ENCODE data around the gene ATOSB.

The ATOSB gene

GRCh38 chr9:35089434-35089833 lies 26.2 kb downstream of the ATOSB start:
- no peak for DNase-seq

- no peak for DNase-seq
Measured at GRCh38 chr9:35085078-35085477, 30.6 kb downstream of the ATOSB start.

DNA sequence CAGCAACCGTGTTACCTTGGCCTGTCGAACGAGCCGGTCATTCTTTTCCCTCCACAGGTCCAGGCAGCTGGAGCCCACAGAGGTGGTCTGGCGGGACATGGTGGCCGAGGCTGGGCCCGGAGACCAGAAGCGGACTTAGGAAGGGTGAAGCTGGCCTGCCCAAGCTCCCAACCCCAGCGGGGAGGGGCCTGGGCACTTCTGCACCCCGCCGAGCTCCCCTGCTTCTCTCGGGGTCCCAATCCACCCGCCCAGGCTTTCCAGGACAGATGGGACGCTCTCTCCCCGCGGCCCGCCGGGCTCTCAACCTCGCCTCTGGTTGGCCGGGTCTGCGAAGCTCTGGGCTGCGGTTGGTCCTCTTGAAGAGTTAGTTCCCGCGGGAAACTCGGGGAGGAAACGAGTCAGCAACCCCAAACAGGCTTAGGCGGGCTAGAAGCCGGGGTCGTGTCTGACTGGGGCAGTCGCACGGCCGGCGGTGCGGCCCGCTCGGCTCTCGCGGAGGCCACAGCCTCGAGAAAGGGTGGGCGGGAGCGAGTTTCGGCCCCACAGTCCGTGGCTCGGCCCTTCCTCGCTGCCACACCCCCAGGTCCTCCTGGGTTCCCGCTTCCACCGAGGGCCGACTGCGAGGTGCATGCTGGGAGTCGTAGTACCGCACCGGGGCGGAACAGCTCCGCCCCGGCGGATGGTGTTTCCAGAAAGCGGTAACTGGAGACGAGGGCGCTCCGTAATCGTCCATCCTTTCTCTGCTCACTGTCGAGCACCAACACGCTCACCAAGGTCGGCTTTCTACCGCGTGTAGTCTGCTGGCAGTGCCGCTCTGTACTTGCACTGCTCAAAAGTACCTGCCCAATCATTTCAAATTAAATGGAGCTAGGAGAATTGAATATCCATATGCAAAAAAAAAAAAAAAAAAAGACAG lies 36.0 kb downstream of the ATOSB start, which contains the start of gene FANCG:
FANCG (minus strand) TSS at position 517 of the 916 bp plus-strand sequence; CDS start at position 99, 418 bp downstream.
- DNase-seq = peak in 55 of 56 donors; percentile 54 to 94 (median 86)

DNA sequence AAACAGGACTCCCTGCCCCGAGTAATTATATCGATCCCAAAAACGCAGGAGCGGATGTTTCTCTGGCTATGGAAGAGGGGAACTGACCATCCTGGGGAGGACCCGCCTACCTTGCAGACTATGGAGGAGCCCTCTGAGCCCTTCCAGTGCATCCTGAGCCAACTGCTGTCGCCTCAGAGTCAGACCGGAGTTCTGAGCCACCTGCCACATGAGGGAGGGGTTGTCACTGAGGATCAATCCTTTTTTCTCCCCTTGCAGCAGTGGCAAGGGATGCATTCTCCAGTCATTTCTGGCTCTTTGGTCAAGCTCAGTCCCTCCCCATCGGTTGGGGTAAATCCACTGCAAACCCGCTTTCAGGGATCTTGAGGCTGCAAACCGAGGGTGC lies 36.6 kb downstream of the ATOSB start:
- DNase-seq = peak in 1 of 56 donors; percentile 23

DNA sequence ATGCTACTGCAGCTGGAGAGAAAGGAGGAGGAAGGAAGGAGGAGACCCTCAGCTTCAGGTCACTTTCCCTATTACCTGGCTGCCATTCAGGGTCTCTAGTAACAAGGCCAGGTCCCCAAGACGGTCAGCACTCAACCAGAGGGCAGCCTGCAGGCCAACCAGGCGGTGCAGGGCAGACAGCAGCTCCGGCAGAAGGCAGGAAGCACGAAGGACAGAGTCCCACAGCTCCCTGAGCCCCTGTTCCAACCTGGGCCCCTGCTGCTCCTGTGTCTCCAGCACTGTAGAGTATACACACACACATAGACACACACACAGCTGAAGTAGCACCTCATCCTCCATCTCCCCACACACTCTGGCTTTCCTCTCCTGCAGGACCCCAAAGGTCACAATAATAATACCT lies 37.6 kb downstream of the ATOSB start:
- no peak for DNase-seq

DNA sequence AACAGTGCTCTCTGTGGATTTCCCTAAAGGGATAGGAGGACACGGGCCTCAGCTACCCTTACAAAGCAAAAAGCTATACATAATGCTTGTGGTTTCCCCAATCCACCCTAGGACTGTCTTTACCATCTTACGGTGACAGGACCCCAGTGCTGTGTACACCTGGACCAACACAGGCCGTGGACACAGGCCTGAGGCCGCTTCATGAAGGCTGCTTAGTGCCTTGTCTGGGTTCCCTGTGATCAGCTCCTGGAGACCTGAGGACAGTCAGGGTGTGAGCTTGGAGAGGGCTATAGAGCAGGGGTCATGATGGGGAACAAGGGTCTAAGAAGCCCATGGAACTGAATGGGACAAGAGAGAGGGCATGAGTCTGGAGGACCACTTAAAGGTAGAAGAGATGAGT lies 38.8 kb downstream of the ATOSB start:
- DNase-seq = no peak

DNA sequence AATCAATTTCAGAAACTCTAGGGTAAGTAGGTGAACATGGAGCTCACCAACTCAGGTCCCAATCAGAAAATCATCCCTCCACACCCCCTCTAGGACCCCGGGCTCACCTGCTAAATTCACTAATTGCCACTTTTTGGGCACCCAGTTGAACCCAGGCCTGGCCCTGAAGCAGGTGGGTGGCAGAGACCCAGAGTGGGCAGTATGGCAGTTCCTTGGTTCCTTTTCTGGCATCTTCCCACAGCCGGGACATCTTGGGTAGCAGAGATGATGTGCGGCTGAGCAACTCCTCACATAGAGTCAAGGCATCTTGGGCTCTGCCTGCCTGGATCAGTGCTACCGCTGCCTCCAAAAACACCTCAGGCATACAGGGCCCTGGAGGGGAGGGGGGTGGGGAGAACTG lies 40.3 kb downstream of the ATOSB start:
- no peak for DNase-seq

GRCh38 chr9:35074791-35075190 lies 40.9 kb downstream of the ATOSB start:
- DNase-seq = no peak

DNA sequence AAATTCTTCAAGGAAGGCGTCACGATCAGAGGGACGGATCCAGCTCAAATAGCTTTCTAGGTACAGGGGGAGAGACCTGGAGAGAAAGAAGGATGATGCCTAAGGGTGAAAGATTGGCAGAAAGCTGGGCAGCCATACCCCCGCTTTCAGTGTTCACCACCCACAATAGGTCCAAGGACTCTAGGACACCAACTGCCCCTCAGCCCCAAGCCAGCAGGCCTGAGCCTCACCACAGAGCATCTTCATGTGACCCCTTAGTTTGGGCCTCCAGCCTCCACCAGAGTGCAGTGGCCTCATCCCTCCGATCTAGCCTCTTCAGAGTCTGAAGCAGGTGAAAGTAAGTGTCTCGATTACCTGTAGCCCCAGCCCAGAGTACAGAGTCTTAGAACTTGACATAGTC lies 41.5 kb downstream of the ATOSB start:
- DNase-seq = no peak

DNA sequence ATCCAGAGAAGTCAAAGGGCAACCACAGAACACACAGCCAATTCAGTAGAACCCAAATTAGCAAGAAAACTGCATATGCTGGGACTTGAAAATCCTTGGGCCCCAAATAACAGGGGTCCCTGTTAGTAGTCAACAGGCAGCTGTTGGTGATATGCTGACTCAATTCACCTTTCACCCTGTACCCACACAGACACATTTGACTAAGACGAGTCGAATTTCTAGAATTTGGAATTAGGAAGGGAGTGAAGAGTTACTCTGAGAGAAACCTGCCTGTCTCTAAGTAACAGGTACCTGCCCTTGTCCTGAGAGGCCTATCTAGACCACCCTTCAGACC lies 42.4 kb downstream of the ATOSB start:
- DNase-seq = no peak

DNA sequence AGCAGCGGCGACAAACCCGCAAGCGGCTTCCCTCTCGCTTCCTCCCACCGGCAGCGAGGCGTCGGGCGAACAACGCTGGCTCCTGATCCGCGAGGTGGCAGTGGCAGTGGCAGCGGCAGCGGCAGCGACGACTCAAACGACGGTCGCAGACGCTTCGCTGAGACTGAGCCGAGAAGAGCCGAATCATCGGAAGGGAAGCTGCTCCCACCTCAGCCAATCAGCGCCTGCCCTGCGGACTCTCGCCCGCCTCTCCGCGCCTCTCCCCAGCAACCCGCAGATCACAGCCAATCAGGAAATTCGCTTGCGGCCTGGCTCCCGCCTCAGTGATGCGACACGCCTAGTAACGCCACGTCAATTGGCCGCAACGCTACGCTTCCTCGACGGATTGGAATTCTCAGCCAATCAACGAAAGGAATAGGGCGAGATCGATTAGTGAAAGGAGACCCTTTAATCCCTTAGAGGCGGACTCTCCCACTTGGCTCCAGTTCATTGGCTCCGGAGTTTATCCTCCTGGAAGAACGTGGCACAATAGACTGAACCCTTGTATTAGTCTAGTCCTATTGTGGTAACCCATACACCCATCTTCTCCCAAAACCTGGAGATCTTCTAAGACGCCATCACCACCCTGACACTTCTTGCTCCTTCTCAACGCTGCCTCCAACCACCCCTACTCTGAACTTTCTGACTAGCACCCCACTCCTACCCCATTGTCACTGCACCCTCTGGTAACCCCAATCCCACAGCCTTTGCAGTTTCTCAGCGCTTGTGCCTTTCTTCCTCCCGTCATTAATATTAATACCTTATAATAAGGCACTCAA lies 43.0 kb downstream of the ATOSB start, which contains the start of gene VCP:
VCP (minus strand) TSS at position 165 of the 818 bp plus-strand sequence. CDS start 272 bp downstream, outside the sequence.
- DNase-seq = peak; percentile 80 to 99 (median 98)

DNA sequence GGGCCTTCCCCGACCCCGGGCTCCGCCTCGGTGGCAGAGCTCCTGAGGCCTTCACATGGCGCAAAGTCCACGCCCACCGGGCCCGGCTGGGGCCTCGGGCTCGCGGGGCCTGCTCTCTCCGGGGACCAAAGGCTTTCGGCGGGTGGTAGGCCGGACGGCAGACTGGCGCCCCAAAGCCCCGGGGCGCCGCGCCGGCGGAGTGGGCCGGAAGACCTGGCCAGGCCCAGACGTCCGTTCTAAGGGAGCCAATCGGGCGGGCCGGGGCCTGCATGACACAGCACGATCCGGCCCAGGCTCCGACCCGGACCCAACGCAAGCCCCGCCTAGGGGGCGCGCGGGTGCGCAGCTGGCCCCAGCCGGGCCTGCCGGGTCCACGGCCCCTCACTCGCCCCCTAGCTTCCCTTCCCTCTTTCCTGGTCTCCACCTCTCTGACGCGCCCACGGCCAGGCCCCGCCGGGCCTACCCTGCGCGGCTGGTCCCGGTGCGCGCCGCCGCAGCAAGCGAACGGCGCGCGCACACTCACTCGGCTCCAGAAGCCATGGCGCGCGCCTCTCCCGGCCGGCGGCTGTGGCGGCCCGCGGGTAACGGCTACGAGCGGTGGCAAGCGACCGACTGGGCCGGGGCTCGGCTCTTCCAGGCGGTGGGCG lies 43.7 kb downstream of the ATOSB start:
- DNase-seq = peak in 53 of 56 donors; percentile 13 to 79 (median 59)

GRCh38 chr9:35070823-35071813 lies 44.5 kb downstream of the ATOSB start:
- DNase-seq = no peak

- DNase-seq = no peak
Measured at GRCh38 chr9:35069020-35069419, 46.6 kb downstream of the ATOSB start.

DNA sequence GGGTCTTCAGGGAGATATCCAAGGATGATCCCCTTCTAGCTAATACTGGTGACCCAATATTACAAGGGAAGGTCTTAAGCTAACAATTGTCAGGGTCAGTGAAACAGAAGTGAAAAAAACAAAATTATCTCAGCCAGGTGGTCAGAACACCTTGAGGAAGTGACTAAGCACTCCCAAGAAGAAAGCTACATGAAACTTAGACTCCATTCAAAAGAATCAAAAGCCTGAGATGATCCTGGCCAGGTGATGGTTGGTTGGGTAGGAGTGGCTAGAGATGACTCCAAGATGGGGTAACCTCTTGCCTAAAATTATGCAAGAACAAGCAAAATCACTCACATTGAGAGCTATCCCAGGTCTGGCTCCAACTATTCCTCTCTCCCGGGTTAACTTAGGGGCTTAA lies 48.6 kb downstream of the ATOSB start:
- no peak for DNase-seq

- DNase-seq = no peak
Measured at GRCh38 chr9:35060548-35061207, 55.0 kb downstream of the ATOSB start.

GRCh38 chr9:35059438-35059837 lies 56.2 kb downstream of the ATOSB start:
- no peak for DNase-seq

GRCh38 chr9:35057271-35057620 lies 58.4 kb downstream of the ATOSB start:
- no peak for DNase-seq

GRCh38 chr9:35056571-35057270 lies 58.9 kb downstream of the ATOSB start:
- DNase-seq = no peak

All from amygdala (tissue), 56 donors.